ENCODE data around the gene IL32.

The IL32 gene, protein sequence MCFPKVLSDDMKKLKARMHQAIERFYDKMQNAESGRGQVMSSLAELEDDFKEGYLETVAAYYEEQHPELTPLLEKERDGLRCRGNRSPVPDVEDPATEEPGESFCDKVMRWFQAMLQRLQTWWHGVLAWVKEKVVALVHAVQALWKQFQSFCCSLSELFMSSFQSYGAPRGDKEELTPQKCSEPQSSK

DNA sequence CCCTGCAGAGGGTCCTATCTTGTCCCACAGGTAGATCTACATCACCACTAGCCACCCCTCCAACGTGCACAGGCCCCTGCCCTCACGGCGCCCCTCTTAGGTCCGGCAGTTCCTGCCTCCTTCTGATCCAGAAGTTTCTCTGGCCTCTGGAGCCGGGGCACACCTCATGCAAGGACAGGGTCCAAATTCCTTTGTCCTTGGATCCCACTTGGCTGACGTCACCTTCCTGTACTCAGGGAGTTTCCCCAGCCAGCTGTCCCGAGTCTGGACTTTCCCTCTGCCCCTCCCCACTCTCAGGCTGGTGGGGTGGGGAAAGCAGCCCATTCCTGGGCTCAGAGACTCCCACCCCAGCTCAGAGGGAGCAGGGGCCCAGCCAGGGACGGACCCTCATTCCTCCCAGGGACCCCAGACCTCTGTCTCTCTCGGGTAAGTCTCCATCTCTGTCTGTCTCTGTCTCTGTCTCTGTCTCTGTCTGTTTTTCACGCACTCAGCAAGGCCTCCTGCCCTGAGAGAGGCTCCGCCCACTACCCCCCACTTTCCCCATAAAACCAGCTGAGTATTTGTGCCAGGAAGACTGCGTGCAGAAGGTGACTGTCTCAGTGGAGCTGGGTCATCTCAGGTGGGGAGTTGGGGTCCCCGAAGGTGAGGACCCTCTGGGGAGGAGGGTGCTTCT is at the start of gene IL32:
Gene IL32 (plus strand): TSS at position 572 of the 673 bp plus-strand sequence. CDS start 172 bp downstream, outside the sequence.
- peak; percentile 74 for DNase-seq

DNA sequence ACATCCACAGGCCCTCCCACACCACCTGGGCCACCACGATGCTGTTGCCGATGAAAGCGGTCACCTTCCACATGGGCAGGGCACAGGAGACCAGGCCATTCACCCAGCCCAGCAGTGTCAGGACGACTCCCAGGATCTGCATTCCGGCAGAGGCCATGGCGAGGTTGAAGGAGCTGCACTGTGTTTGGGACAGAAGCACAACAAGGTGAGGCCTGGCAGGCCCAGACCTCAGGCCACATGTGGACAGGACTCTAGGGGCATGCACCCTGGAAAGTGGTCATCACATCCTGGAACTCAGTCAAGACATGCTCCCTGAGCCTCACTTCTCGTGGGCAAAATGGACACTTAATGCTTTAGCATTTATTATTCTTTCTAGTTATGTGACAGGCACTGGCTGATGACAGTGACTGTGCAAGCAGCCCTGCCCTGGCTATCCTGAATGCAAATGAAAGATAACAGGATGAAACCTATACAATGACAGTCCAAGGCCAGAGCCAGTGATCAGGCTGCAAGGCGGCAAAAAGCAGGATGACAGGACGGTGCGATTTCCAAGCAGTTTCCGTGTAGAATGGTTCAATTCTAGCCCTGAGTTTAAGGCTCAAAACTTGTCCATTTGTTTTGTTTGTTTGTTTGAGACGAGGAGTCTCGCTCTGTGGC is 49.4 kb upstream of the IL32 start:
- no peak for DNase-seq

DNA sequence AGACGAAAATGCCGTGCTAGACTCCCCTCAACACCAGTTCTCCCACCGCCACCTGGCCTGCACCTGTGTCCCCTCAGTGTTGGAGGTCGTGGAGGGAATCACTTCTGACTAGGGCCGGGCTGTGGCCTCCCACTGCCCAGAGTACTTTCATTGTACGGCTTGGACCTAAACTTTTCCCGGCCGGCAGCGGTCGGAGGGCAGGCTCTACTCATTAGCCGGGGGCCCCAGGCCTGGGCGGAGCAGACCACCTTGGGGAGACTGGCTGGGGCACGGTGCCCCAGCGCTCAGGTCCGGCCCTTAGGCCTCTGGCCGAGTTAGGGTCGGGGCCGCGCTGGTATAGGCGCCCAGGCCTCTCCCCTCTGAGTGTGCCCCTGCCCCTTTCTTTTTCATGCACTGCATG is 48.1 kb upstream of the IL32 start:
- DNase-seq: no peak

DNA sequence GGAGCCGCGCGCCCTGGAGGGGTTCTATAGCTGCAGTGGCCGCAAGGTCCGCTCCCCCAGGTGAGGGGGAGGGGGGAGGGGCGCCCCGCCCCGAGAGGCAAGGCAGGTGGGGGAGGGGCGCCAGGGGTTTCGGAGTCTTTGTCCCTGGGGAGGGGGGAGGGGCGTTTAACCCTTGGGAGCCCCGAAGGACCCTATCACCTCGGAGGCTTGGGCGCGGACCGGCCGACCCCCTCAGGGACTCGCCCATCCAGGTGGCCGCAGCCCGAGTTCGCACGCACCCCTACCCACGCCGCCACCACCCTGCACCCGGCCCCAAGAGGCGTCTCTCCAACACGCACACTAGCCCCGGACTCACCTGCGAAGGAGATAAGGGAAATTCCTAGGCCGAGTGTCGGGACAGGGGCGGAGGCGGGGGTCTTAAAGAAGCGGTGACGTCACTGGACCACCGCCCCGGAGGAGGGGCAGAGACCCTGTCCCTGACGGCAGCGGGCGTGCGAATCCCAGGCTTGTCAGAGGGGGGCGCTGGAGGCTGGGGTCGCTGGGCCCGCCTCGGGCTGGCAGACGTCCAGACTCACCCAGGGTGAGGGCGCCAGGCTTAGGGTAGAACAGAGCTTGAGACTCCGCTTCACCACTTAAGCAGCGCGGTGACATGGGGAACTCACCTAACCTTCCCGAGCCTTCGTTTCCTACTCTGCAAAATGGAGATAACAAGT is 47.5 kb upstream of the IL32 start, which contains the start of gene CLDN6:
Gene CLDN6 (minus strand): TSS at position 390 of the 713 bp plus-strand sequence. CDS start 2,162 bp downstream, outside the sequence.
- DNase-seq: no peak

DNA sequence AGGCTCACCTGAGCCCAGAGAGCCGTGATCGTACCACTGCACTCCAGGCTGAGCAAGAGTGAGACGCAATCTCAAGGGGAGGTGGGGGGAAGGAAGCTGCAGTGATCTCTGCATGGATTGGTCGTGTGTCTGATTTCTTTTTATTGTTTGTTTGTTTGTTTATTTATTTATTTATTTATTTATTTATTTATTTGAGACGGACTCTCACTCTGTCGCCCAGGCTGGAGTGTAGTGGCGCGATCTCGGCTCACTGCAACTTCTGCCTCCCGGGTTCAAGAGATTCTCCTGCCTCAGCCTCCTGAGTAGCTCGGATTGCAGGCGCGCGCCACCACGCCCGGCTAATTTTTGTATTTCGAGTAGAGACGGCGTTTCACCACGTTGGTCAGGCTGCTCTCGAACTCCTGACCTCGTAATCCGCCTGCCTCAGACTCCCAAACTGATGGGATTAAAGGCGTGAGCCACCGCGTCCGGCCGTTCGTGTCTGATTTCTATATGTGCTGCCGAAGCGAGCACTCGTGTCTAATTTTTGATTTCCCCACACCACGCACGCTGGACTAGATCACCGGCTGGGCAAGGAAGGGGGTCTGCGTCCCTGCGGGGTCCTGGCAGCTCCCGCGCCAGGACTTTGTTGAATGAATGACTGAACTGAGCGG is 45.7 kb upstream of the IL32 start:
- no peak for DNase-seq

DNA sequence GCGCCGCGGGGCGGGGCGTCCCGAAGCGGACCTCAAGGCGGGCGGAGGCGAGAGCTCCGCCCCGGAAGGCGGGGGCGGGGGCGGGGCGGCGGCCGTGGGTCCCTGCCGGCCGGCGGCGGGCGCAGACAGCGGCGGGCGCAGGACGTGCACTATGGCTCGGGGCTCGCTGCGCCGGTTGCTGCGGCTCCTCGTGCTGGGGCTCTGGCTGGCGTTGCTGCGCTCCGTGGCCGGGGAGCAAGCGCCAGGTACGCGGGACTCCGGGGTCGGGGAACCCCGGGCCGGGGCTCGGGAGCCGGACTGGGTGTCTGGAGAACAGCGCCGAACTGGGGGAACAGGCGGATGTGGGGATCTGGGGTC is 45.2 kb upstream of the IL32 start, which contains the start of gene TNFRSF12A:
Gene TNFRSF12A (plus strand): TSS at position 122 of the 357 bp plus-strand sequence. CDS start 30 bp downstream, at position 152.
- peak; percentile 83 for DNase-seq

DNA sequence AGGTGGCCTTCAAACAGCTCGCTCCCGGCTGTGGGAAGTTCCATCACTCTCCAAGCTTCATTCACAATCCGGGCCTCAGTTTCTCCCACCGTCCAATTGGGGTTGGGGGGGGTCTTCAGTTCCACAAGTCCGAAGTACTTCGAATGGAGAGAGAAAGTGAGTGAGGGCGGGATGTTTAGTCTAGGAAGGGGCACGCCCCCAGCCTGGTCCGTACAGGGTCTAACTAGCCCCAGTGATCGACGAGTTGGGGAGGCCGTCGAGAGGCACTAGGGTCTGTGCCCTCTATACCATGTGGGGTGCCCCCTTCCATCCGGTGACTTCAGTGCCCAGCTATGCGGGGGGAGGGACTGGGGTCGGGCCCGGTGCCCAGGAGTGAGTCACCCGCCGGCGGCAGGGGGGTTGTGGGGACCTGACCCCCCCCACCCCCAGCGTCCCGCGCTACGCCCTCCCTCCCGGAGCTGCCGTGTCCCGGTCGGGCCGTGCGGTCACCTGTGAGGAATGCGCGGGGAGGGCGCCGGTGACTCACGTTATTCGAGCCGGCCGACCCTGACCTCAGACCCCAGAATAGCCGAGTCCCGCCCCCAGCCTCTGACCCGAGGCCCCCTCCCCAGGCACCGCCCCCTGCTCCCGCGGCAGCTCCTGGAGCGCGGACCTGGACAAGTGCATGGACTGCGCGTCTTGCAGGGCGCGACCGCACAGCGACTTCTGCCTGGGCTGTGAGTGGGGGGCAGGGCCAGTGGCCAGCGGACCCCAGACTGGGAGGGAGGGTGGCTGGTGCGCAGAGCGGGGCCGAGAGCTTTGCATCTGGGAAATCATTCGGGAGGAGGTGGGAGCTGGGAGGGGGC is 44.6 kb upstream of the IL32 start:
- peak; percentile 82 for DNase-seq

DNA sequence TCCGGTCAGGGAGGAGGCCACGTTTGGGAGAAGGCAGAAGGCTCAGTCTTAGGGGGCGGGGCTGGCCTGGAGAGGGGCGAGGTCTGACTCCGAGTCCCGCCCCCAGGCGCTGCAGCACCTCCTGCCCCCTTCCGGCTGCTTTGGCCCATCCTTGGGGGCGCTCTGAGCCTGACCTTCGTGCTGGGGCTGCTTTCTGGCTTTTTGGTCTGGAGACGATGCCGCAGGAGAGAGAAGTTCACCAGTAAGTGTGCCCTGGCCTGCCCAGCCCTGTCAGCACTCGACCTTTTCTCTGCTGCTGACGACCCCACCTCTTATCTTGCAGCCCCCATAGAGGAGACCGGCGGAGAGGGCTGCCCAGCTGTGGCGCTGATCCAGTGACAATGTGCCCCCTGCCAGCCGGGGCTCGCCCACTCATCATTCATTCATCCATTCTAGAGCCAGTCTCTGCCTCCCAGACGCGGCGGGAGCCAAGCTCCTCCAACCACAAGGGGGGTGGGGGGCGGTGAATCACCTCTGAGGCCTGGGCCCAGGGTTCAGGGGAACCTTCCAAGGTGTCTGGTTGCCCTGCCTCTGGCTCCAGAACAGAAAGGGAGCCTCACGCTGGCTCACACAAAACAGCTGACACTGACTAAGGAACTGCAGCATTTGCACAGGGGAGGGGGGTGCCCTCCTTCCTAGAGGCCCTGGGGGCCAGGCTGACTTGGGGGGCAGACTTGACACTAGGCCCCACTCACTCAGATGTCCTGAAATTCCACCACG is 43.8 kb upstream of the IL32 start:
- DNase-seq: peak; percentile 66

DNA sequence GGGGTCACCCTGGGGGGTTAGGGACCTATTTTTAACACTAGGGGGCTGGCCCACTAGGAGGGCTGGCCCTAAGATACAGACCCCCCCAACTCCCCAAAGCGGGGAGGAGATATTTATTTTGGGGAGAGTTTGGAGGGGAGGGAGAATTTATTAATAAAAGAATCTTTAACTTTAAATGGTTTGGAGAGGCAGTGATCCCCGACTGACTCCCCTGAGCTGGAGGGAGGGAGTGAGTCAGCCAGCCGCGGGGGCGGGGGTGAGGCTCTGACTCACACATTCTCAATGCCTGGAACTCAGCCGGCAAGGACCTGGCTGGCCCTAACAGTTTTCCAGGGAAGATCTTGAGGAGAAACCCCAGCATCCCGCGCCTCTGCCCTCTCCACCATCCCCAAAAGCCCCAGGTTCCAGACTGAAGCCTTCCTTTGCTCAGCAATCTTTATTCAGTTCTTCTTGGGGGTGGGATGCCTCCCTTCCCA is 43.2 kb upstream of the IL32 start:
- DNase-seq: peak; percentile 90

DNA sequence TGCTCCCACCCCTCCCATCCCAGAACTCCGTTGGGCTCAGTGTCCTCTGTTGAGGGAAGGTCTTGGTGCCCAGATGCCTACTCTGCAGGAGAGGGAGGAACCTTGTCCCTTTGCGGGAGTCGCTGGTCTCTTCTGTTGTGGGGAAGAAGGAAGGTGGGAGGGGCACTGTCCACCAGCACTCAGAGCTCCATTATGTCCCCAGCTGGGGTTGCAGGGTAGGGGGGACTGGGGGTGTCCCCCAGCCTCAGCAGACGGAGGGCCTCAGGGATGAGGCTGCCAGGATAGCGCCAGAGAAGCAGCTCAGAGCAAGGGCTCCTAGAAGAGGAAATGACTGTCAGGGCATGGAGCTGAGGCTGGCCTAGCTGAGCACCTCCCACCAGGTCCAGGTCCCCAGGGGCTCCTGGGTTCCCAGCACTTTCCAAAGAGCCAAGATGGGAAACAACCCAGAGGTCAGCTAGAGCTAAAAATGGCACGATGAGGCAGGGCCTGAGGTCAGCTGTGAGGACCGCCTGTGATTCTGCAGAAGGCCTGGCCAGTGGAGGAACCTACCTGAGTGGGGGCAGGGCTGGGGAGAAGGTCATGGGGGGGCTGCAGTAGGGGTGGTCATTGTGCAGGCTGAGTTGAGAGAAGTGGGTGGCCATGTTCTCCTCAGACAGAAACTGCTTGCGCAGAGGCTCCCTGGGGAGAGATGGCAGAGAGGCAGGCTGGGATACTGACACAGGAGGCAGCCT is 42.6 kb upstream of the IL32 start:
- DNase-seq: no peak

DNA sequence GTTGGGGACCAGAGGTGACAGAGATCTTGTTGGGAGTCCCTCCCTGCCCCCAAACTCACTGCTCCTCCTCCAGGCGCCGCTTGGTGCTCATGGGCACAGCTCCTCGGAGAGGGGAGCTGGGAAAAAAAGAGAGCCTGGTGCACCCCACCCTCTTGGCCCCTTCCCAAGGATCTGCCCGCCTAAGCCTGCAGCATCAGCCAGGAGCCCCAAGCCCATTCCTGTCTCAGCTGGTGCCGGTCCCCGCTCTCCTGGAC is 42.1 kb upstream of the IL32 start:
- DNase-seq: peak; percentile 65

DNA sequence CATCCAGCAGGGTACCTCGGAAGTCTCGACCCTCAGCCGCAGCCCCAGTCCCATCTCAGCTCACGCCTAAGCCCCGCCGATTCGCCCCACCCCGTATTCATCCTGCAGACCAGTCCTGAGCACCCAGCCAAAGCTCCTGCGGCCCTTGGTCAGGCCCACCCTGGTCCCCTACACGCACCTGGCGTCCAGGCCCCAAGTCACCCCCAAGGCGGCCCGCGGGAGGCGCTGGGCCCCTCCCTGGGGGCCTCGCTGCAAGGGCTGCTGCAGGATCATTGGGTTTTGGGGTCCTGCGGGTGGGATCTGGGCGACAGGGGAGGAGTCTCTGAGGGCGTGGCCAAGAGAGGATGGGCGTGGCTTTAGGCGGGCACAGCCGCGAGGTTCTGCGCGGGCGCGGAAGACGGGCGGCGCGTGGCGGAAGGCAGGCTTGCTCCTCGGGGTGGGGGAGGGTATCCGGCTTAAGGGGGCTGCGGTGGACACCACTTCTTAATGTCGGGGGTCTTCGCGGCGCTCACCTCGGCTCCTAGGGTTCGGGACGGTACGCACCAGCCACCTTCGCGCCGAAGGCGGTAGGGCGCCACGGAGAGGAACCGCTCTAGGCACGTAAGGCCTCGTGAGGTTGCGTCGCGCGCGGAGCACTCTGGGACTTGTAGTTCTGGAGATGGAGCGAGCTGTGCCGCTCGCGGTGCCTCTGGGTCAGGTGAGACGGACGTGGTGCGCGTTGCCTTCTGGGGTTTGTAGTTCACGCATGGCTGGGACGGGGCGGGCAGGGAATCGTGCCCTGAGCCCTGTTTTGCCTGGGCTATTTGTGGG is 41.6 kb upstream of the IL32 start, which contains the start of the genes HCFC1R1 and THOC6:
Gene HCFC1R1 (minus strand): TSS at position 274 of the 810 bp plus-strand sequence. CDS start 1 bp downstream, at position 273.
Gene THOC6 (plus strand): TSS at position 367 of the 810 bp plus-strand sequence. CDS start 292 bp downstream, at position 659.
- peak; percentile 96 for DNase-seq

DNA sequence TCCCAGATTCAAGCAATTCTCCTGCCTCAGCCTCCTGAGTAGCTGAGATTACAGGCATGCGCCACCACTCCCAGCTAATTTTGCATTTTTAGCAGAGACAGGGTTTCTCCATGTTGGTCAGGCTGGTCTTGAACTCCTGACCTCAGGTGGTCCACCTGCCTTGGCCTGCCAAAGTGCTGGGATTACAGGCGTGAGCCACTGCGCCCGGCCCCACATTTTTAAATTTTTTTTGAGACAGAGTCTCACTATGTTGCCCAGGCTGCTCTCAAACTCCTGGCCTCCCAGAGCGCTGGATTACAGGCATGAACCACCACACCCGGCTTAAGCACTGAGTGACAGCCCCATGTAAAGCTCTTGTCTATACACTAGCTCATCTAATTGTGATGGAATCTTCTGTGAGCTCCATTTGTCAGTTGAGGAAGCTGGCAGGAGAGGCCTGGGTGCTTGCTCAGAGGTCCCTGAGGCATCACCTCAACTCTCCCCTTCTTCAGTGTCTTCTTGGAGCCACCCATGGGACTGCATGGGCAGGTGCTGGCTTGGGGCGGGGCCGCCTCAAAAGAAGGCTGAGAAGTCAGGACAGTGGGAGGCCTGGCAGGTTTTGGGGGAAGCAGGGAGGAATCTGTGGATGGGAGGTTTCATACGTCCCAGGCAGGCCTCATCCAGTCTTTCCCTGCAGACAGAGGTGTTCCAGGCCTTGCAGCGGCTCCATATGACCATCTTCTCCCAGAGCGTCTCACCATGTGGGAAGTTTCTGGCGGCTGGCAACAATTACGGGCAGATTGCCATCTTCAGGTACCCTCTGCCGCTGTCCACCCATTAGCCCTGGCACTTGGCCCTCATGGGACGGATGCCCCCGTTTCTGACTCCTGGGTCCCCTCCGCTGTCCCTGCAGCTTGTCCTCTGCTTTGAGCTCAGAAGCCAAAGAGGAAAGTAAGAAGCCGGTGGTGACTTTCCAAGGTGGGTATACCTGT is 40.1 kb upstream of the IL32 start:
- DNase-seq: no peak

DNA sequence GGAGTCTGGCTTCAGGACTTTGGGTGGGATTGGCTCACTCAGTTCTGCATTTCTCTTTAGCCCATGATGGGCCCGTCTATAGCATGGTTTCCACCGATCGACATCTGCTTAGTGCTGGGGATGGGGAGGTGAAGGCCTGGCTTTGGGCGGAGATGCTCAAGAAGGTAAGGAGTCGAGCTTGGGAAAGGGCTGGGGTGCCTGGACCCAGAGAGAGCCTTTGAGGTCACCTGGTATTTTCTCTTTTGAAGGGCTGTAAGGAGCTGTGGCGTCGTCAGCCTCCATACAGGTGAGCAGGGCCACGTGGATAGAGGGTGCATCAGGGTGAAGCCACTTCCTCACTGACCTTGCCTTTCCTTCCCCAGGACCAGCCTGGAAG is 39.4 kb upstream of the IL32 start:
- DNase-seq: no peak

DNA sequence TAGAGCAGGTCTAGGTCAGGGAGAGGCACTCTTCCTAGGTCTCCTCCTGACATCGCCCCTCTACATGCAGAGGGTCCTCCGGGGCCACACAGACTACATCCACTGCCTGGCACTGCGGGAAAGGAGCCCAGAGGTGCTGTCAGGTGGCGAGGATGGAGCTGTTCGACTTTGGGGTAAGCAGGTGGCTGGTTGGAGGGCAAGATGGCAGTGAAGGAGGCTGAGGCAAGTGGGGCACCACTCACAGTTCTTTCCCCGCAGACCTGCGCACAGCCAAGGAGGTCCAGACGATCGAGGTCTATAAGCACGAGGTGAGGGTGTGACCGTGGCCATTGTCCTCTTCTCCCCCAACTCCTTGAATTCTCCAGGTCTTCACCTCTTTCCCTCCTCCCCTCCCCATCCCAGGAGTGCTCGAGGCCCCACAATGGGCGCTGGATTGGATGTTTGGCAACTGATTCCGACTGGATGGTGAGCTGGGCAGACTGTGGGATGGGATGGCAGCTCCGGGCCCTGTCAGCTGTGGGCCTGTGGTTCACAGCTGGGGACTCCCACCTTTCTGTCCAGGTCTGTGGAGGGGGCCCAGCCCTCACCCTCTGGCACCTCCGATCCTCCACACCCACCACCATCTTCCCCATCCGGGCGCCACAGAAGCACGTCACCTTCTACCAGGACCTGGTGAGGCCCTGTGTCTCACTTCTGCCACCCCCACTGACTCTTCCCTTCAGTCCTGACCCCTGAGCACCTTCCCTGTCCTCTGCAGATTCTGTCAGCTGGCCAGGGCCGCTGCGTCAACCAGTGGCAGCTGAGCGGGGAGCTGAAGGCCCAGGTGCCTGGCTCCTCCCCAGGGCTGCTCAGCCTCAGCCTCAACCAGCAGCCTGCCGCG is 38.6 kb upstream of the IL32 start:
- DNase-seq: no peak

DNA sequence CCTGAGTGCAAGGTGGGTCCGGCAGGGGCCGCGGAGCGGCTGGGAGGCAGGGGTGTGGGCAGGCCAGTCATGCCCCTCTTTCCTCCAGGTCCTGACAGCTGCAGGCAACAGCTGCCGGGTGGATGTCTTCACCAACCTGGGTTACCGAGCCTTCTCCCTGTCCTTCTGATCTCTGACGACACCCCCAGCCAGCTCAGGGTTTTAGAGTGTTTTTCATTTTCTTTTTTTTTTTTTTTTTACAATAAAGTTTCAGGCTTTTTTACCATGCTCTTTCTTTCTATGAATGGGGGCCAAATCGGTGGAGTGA is 38.0 kb upstream of the IL32 start:
- DNase-seq: no peak
